Prostate gland (tissue), 2 donors: Measurements from ENCODE around the gene CREB3L1.

ENCODE experiments used
- CTCF ChIP-seq, 4 experiments: fragments of 200-600 bp in 2 of 4; fragments of 450-650 bp in 2 of 4; sonication (generic) in 2 of 4; IDR thresholded peaks; 1 replicate in 3 of 4; 2 replicates in 1 of 4; pipeline ENCODE4 v1.5.1; 2016 to 2019; ENCODE audit warnings: antibody characterized with exemption in 4 of 4, mild to moderate bottlenecking in 2 of 4, moderate library complexity in 2 of 4
- POLR2AphosphoS5 ChIP-seq: sonication (generic); formaldehyde crosslinking; IDR thresholded peaks from one replicate; pipeline ENCODE4 v1.6.1; 2017; ENCODE audit warnings: antibody characterized with exemption

DNA sequence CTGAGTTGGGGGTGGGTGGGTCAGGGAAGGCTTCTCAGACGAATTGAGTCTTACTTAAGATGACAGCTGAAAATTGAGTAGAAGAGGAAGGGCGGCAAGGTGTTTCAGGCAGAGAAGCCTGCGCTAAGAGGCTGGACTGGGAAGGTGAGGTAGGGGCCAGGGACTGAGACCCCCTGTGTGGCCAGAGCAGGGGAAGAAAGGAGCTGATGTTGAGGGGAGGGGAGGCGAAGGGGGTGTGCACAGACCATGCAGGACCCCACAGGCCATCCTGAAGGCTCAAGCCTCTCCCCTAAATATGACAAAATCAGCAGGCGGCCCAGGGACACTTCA lies 40.6 kb upstream of the CREB3L1 start:
- TF ChIP-seq POLR2AphosphoS5 = no peak
- TF ChIP-seq CTCF (IDR thresholded peaks at IDR 0.05) = no peak
